ENCODE measurements around the gene NEDD8. TPM values are rescaled to one million over a fixed set of nuclear protein-coding genes. Genes with fewer than 3 reads are reported as not detected.
A peak's percentile ranks its signal among the peaks of the same experiment; 100 is the strongest.

Gene NEDD8
- total and polyA plus RNA-seq, 2 of the 4 experiments (the other 2 are of a cell fraction), result 167 to 375 TPM

DNA sequence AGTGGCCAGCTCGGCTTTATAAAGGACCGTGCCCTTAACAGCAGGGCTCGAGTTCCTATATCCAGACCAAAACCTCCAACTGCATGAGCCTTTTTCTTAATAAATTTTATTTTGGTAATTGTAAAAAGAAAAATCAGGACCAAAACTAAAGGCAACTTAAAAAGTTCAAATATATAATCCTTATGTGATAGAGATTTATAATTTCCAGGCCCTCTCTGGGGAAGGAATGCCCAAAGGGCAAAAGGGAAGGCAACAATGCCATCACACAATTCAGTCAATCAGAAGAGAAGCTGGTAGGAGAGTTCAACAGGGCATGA is 43.1 kb downstream of the NEDD8 start:
- Histone ChIP-seq H3K9ac (ENCODE audit: low read depth, low read length) (no peak overlapping the region), H3K4ac (ENCODE audit: low read depth, low read length) (no peak overlapping the region), H2BK20ac (ENCODE audit: low read depth, low read length) (no peak overlapping the region), H4K8ac (ENCODE audit: low read depth in 2 of 2, low read length in 2 of 2) (peak overlapping the region; percentile 6 to 89; a peak in 2 of 4 replicates), H3K4me3 (ENCODE audit: insufficient read depth, low read depth, low read length) (no peak overlapping the region), H2AK5ac (ENCODE audit: low read depth, low read length) (0 out of 2 replicates have a peak overlapping the region, but pooled peaks have one; percentile 16), H2BK15ac (ENCODE audit: low read depth, low read length) (no peak overlapping the region), H4K5ac (ENCODE audit: low read depth, low read length) (0 out of 2 replicates have a peak overlapping the region, but pooled peaks have one; percentile 15), H4K91ac (ENCODE audit: insufficient read depth, low read depth, low read length) (no peak overlapping the region), H3K36me3 (ENCODE audit: control insufficient read depth, insufficient read depth, low read length) (peaks cover 49% of the 10 kb centered on the region), H3K14ac (replicated peaks; ENCODE audit: low read depth, low read length) (no peak overlapping the region), H2AK9ac (replicated peaks; ENCODE audit: low read depth, low read length, poor library complexity) (peak overlapping the region; percentile 99), H3K9me1 (ENCODE audit: insufficient read depth, low read length) (peaks cover 18% of the 10 kb centered on the region), H3K79me1 (ENCODE audit: low read depth in 1 of 2, low read length in 2 of 2) (peaks cover 24 to 70% of the 10 kb centered on the region in 2 experiments), H4K20me1 (ENCODE audit: insufficient read depth, low read length) (no peaks in the 10 kb centered on the region), H2AFZ (replicated peaks; ENCODE audit: low read length, poor library complexity) (peak overlapping the region; percentile 96), H3K4me1 (ENCODE audit: control insufficient read depth, insufficient read depth, low read length) (peaks cover 4% of the 10 kb centered on the region), H2BK120ac (ENCODE audit: low read depth, low read length) (no peak overlapping the region), H3K27ac (ENCODE audit: insufficient read depth, low read length) (no peak overlapping the region), H3K56ac (ENCODE audit: extremely low read depth, insufficient read depth, low read length) (no peak overlapping the region), H3K18ac (ENCODE audit: low read depth, low read length) (no peak overlapping the region), H3K27me3 (ENCODE audit: control insufficient read depth, insufficient read depth, low read length) (no peaks in the 10 kb centered on the region), H2BK5ac (ENCODE audit: low read depth, low read length, poor library complexity, severe bottlenecking) (no peak overlapping the region), H3K9me3 (ENCODE audit: control insufficient read depth, insufficient read depth, low read length) (no peaks in the 10 kb centered on the region), H3K23ac (ENCODE audit: low read depth, low read length) (no peak overlapping the region), H3K4me2 (ENCODE audit: low read depth, low read length) (peak overlapping the region; percentile 18)
- WGBS, 2 experiments (ENCODE audit: extremely low coverage in 2 of 2, insufficient read length in 1 of 2), result no CpG with 5 or more reads among the region's 3 CpGs
- no peak for TF ChIP-seq CHD1 (IDR thresholded peaks at IDR 0.05; ENCODE audit: low read depth, low read length)
- DNase-seq (no peak), ATAC-seq (ENCODE audit: low read depth) (no peak)
- intact Hi-C loops (cut with micrococcal nuclease), result no loop called here
- BruUV-seq (replicated peaks), result no TSS peak
- dilution Hi-C loops (cut with HindIII; ENCODE audit: low sequenced_read_pairs, unreplicated experiment), result no loop called here
- CTCF ChIA-PET, result interaction anchor here (1.0 to 1.3 kb wide), 2 partner anchors 28 to 108 kb away, joined by 3 to 4 read pairs; partner anchors contain the start of gene IRF9
- in situ Hi-C loops (cut with MboI; ENCODE audit: low sequenced_read_pairs), result no loop called here
- POLR2A ChIA-PET (ENCODE audit: unreplicated experiment), result interaction anchor here (0.6 kb wide), 1 partner anchor 9 kb away, joined by 3 read pairs; no protein-coding TSS in a partner anchor

Measured in IMR-90 (cell line).